GM19239 (cell line): ENCODE measurements around the gene STKLD1.
"Not testable (repeated sequence)": the region's sequence is repeated elsewhere in the genome, so short reads cannot be mapped to it uniquely, and the experiment has no call there.

ENCODE experiments used
- DNase-seq: peaks from one replicate; pipeline ENCODE4 v3.0.0; 2011; ENCODE audit warnings: low spot score; ENCODE audit not compliant: insufficient read length
- FAIRE-seq: peaks from 2 replicates; lab custom pipeline; 2011; peaks lifted over from hg19 to GRCh38; lab: Jason Lieb, UNC

Gene STKLD1

GRCh38 chr9:133380734-133381133 is 4.6 kb downstream of the STKLD1 start:
- DNase-seq, result no peak
- no peak for FAIRE-seq

- no peak for FAIRE-seq
- DNase-seq, result no peak
Observed at GRCh38 chr9:133382507-133383141, 6.5 kb downstream of the STKLD1 start.

GRCh38 chr9:133383438-133383837 is 7.3 kb downstream of the STKLD1 start:
- FAIRE-seq, result no peak
- no peak for DNase-seq

- DNase-seq, result no peak
- FAIRE-seq, result no peak
Observed at GRCh38 chr9:133384736-133385321, 8.7 kb downstream of the STKLD1 start.

GRCh38 chr9:133385452-133385851 is 9.3 kb downstream of the STKLD1 start:
- no peak for FAIRE-seq
- DNase-seq, result no peak

- no peak for FAIRE-seq
- no peak for DNase-seq
Observed at GRCh38 chr9:133386338-133386737, 10.2 kb downstream of the STKLD1 start.

GRCh38 chr9:133387680-133388079 is 11.5 kb downstream of the STKLD1 start:
- FAIRE-seq, result no peak

GRCh38 chr9:133389025-133389557 is 12.9 kb downstream of the STKLD1 start:
- FAIRE-seq (no peak), DNase-seq (no peak)

More at GRCh38 chr9:133387680-133388079, 11.5 kb downstream of the STKLD1 start:
- DNase-seq, result no peak

GRCh38 chr9:133389562-133389961 is 13.4 kb downstream of the STKLD1 start:
- DNase-seq (no peak), FAIRE-seq (no peak)

- FAIRE-seq, result no peak
- DNase-seq, result no peak
Observed at GRCh38 chr9:133390713-133391112, 14.5 kb downstream of the STKLD1 start.

GRCh38 chr9:133391449-133391848 is 15.3 kb downstream of the STKLD1 start:
- DNase-seq, FAIRE-seq: not testable (repeated sequence)

- FAIRE-seq, DNase-seq: not testable (repeated sequence)
Observed at GRCh38 chr9:133392308-133392707, 16.1 kb downstream of the STKLD1 start.

- DNase-seq (no peak), FAIRE-seq (no peak)
Observed at GRCh38 chr9:133393399-133393798, 17.2 kb downstream of the STKLD1 start.

- no peak for FAIRE-seq
- DNase-seq, result no peak
Observed at GRCh38 chr9:133394687-133395271, 18.6 kb downstream of the STKLD1 start.

GRCh38 chr9:133396952-133397351 is 20.8 kb downstream of the STKLD1 start:
- FAIRE-seq (no peak), DNase-seq (no peak)

- DNase-seq, result no peak
- no peak for FAIRE-seq
Observed at GRCh38 chr9:133397370-133397769, 21.2 kb downstream of the STKLD1 start.

- DNase-seq (no peak), FAIRE-seq (no peak)
Observed at GRCh38 chr9:133397895-133398294, 21.7 kb downstream of the STKLD1 start.

GRCh38 chr9:133400292-133400691 is 24.1 kb downstream of the STKLD1 start:
- FAIRE-seq, result no peak

GRCh38 chr9:133401588-133401987 is 25.4 kb downstream of the STKLD1 start:
- DNase-seq, result no peak
- no peak for FAIRE-seq

More at GRCh38 chr9:133400292-133400691, 24.1 kb downstream of the STKLD1 start:
- no peak for DNase-seq

GRCh38 chr9:133402689-133403088 is 26.5 kb downstream of the STKLD1 start:
- no peak for DNase-seq

GRCh38 chr9:133403766-133404453 is 27.7 kb downstream of the STKLD1 start:
- DNase-seq (no peak), FAIRE-seq (no peak)

More at GRCh38 chr9:133402689-133403088, 26.5 kb downstream of the STKLD1 start:
- no peak for FAIRE-seq
